HL-60 (cell line): ENCODE results near the gene CFAP57.

Experiments
- DNase-seq, 2 experiments: peaks; one replicate each; pipeline ENCODE4 v3.0.0-alpha.2; 2010 to 2020; ENCODE audit warnings: low read depth in 1 of 2, low spot score in 1 of 2
- H3K27ac ChIP-seq: fragments of 250-450 bp; sonication (Bioruptor Pico); replicated peaks from 2 replicates; pipeline ENCODE4 v1.5.1; 2020; ENCODE audit warnings: mild to moderate bottlenecking, moderate library complexity
- H3K27me3 ChIP-seq: fragments of 250-450 bp; sonication (Bioruptor Pico); 2 replicates; pipeline ENCODE4 v1.5.1; 2021; ENCODE audit warnings: mild to moderate bottlenecking, moderate library complexity; ENCODE audit not compliant: insufficient read depth, poor library complexity, severe bottlenecking
- H3K4me3 ChIP-seq: replicated peaks from 2 replicates; pipeline ENCODE4 v1.5.1; 2011; ENCODE audit warnings: mild to moderate bottlenecking, control low read depth, low read length; ENCODE audit not compliant: insufficient read depth
- CTCF ChIP-seq: IDR thresholded peaks from one replicate; pipeline ENCODE4 v1.5.1; 2011; ENCODE audit warnings: low read length, control low read depth, inconsistent platforms; ENCODE audit not compliant: insufficient read depth
- GABPA ChIP-seq: IDR thresholded peaks from 2 replicates; pipeline ENCODE4 v1.6.1; 2012; ENCODE audit warnings: low read depth
- POLR2AphosphoS5 ChIP-seq: IDR thresholded peaks from 2 replicates; pipeline ENCODE4 v1.6.1; 2012; ENCODE audit warnings: low read depth
- SPI1 ChIP-seq: IDR thresholded peaks from 2 replicates; pipeline ENCODE4 v1.6.1; 2012; ENCODE audit warnings: low read depth, mild to moderate bottlenecking, borderline replicate concordance
- TF ChIP-seq, protein P1 (sequence below): IDR thresholded peaks from 2 replicates; pipeline ENCODE4 v1.6.1; 2012; ENCODE audit warnings: low read depth; ENCODE audit not compliant: insufficient replicate concordance

CFAP57 gene

GRCh38 chr1:43275826-43276620 lies 103.9 kb downstream of the CFAP57 start:
- Histone ChIP-seq H3K4me3 (no peak overlapping the region), H3K27ac (no peak overlapping the region), H3K27me3 (no peaks in the 10 kb centered on the region)
- no peak for TF ChIP-seq GABPA
- no peak for TF ChIP-seq SPI1
- no peak for TF ChIP-seq POLR2AphosphoS5
- TF ChIP-seq, protein P1, sequence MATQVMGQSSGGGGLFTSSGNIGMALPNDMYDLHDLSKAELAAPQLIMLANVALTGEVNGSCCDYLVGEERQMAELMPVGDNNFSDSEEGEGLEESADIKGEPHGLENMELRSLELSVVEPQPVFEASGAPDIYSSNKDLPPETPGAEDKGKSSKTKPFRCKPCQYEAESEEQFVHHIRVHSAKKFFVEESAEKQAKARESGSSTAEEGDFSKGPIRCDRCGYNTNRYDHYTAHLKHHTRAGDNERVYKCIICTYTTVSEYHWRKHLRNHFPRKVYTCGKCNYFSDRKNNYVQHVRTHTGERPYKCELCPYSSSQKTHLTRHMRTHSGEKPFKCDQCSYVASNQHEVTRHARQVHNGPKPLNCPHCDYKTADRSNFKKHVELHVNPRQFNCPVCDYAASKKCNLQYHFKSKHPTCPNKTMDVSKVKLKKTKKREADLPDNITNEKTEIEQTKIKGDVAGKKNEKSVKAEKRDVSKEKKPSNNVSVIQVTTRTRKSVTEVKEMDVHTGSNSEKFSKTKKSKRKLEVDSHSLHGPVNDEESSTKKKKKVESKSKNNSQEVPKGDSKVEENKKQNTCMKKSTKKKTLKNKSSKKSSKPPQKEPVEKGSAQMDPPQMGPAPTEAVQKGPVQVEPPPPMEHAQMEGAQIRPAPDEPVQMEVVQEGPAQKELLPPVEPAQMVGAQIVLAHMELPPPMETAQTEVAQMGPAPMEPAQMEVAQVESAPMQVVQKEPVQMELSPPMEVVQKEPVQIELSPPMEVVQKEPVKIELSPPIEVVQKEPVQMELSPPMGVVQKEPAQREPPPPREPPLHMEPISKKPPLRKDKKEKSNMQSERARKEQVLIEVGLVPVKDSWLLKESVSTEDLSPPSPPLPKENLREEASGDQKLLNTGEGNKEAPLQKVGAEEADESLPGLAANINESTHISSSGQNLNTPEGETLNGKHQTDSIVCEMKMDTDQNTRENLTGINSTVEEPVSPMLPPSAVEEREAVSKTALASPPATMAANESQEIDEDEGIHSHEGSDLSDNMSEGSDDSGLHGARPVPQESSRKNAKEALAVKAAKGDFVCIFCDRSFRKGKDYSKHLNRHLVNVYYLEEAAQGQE, result no peak
- TF ChIP-seq CTCF, result no peak
- no peak for DNase-seq

GRCh38 chr1:43276673-43277072 lies 104.5 kb downstream of the CFAP57 start:
- H3K27me3 ChIP-seq, result no peaks in the 10 kb centered on the region
- H3K4me3 ChIP-seq, result no peak overlapping the region
- no peak for TF ChIP-seq CTCF
- no peak for TF ChIP-seq POLR2AphosphoS5
- TF ChIP-seq GABPA, result no peak
- TF ChIP-seq, protein P1, result no peak
- no peak for TF ChIP-seq SPI1
- H3K27ac ChIP-seq, result no peak overlapping the region
- no peak for DNase-seq

DNA sequence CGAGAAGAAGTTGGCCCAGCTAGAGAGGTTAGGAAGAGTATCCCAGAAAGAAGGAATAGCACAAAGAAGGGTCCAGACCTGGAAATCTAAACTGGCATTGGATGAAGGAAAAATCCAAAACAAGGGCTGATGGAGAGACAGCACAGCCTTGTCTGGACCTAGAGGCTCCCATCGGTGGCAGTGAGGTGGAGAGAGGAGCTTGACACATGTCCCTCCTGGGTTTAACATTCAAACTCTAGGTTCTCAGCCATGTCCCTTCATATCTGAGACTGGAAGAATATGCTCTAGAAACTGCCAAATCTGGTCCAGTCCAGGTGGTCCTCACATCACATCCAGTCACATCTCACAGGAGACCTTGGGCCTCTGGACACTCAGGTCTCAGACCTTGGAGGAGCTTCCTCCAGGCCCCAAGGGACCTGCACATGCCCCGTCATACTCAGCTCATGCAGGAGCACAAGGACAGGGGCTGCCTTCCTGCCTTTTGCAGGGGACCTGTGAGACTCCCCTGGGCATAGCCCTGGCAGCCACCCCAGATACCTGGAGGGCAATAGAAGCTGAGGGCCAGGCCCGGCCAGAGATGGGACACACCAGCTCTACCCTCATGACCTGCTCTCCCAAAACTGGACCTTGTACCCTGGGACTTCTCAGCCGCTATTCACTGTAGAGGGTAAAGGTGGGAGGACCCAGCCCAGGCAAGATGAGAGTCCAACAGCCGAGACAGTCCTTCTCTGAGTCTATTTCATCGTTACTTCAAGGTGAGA lies 105.2 kb downstream of the CFAP57 start:
- H3K4me3 ChIP-seq, result no peak overlapping the region
- H3K27ac ChIP-seq, result no peak overlapping the region
- no peak for DNase-seq
- TF ChIP-seq POLR2AphosphoS5 (no peak), SPI1 (no peak), GABPA (no peak), CTCF (no peak)
- TF ChIP-seq, protein P1, result no peak
- no peaks in the 10 kb centered on the region for H3K27me3 ChIP-seq
